PC-3 (cell line): ENCODE results near the gene DPM2.

Source experiments
- EZH2phosphoT487 ChIP-seq: fragments of 300-600 bp; sonication (generic); IDR thresholded peaks from 2 replicates; pipeline ENCODE4 v1.6.1; 2018; ENCODE audit warnings: mild to moderate bottlenecking, antibody characterized with exemption, low read length, borderline replicate concordance
- TF ChIP-seq, protein P1 (sequence below): fragments of 300-600 bp; sonication (generic); conservative IDR thresholded peaks from 2 replicates; pipeline ENCODE4 v1.5.1; 2017; ENCODE audit warnings: antibody characterized with exemption, low read depth, mild to moderate bottlenecking, low read length

DNA sequence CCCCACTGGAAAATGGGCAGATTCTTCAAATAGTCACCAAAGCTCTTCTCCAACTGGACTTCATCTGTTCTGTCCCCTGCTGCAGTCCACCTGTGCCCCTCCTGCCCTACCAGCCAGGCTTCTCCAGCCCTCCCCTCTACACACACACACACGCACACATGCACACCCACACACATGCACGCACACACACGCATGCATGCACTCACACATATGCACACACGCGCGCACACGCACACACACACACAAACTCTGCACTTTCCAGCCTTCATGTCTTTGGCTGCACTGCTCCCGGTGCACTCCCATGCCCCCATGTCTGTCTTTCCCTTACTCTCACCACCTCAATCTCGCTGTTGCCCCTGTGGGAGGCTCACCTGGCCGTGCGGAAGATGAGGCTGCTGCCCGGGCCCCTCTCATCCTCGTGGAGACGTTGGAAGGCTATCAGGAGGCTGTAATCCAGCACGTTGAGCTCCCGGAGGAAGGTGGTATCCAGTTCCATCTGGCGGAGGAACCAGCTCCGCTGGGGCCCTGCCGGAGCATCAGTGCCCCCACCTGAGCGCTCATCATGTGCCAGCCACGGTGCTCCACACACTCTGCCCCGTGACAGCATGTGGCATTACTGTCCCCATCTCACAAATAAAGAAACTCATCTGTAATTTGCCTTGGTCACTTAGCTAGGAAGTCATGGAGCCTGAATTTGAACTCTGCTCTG is 12.8 kb downstream of the DPM2 start:
- TF ChIP-seq, protein P1, sequence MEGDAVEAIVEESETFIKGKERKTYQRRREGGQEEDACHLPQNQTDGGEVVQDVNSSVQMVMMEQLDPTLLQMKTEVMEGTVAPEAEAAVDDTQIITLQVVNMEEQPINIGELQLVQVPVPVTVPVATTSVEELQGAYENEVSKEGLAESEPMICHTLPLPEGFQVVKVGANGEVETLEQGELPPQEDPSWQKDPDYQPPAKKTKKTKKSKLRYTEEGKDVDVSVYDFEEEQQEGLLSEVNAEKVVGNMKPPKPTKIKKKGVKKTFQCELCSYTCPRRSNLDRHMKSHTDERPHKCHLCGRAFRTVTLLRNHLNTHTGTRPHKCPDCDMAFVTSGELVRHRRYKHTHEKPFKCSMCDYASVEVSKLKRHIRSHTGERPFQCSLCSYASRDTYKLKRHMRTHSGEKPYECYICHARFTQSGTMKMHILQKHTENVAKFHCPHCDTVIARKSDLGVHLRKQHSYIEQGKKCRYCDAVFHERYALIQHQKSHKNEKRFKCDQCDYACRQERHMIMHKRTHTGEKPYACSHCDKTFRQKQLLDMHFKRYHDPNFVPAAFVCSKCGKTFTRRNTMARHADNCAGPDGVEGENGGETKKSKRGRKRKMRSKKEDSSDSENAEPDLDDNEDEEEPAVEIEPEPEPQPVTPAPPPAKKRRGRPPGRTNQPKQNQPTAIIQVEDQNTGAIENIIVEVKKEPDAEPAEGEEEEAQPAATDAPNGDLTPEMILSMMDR: no peak
- no peak for TF ChIP-seq EZH2phosphoT487
